Measurements from ENCODE around the gene PSMG3.

The PSMG3 gene

GRCh38 chr7:1553512-1554210 is 16.2 kb downstream of the PSMG3 start:
- no peaks in the 10 kb centered on the region for H3K79me2 ChIP-seq (ENCODE audit: control insufficient read depth, insufficient read depth, low read length)

GRCh38 chr7:1552200-1552599 is 17.6 kb downstream of the PSMG3 start:
- whole genome bisulfite sequencing (ENCODE audit: extremely low coverage, insufficient coverage, low lambda C conversion rate), result no CpG with 5 or more reads among the region's 7 CpGs
- Histone ChIP-seq H2BK120ac (ENCODE audit: low read depth, low read length) (no peak overlapping the region), H3K23ac (ENCODE audit: low read length) (no peak overlapping the region), H4K5ac (ENCODE audit: low read length) (no peak overlapping the region), H3K18ac (ENCODE audit: low read length) (no peak overlapping the region), H3K27ac (ENCODE audit: low read depth, low read length) (no peak overlapping the region), H3K56ac (ENCODE audit: low read length) (no peak overlapping the region), H3K36me3 (ENCODE audit: control insufficient read depth, insufficient read depth, low read length) (no peaks in the 10 kb centered on the region), H2BK5ac (ENCODE audit: low read length) (no peak overlapping the region), H3K79me1 (ENCODE audit: low read length) (no peaks in the 10 kb centered on the region), H3K4me1 (ENCODE audit: control insufficient read depth, low read depth, low read length) (peaks cover 5% of the 10 kb centered on the region), H3K4me2 (ENCODE audit: low read length) (no peak overlapping the region), H4K8ac (ENCODE audit: low read depth, low read length) (no peak overlapping the region), H3K4ac (ENCODE audit: low read depth, low read length) (no peak overlapping the region), H3K4me3 (ENCODE audit: low read length) (no peak overlapping the region), H3K9ac (ENCODE audit: low read length) (no peak overlapping the region), H3K79me2 (ENCODE audit: control insufficient read depth, insufficient read depth, low read length) (no peaks in the 10 kb centered on the region), H2AK5ac (ENCODE audit: low read length) (no peak overlapping the region), H2BK15ac (replicated peaks; ENCODE audit: low read depth) (no peak overlapping the region), H3K27me3 (ENCODE audit: insufficient read depth, low read length, poor library complexity) (no peaks in the 10 kb centered on the region)
- no peak for DNase-seq

More at GRCh38 chr7:1553512-1554210, 16.2 kb downstream of the PSMG3 start:
- Histone ChIP-seq H2AK5ac (ENCODE audit: low read length) (no peak overlapping the region), H4K5ac (ENCODE audit: low read length) (no peak overlapping the region), H3K79me1 (ENCODE audit: low read length) (no peaks in the 10 kb centered on the region), H3K4me1 (ENCODE audit: control insufficient read depth, low read depth, low read length) (peaks cover 5% of the 10 kb centered on the region), H3K9ac (ENCODE audit: low read length) (no peak overlapping the region), H3K4me2 (ENCODE audit: low read length) (no peak overlapping the region), H2BK120ac (ENCODE audit: low read depth, low read length) (no peak overlapping the region), H3K36me3 (ENCODE audit: control insufficient read depth, insufficient read depth, low read length) (no peaks in the 10 kb centered on the region), H3K23ac (ENCODE audit: low read length) (no peak overlapping the region), H3K4ac (ENCODE audit: low read depth, low read length) (no peak overlapping the region), H3K27me3 (ENCODE audit: insufficient read depth, low read length, poor library complexity) (no peaks in the 10 kb centered on the region), H4K8ac (ENCODE audit: low read depth, low read length) (no peak overlapping the region), H2BK5ac (ENCODE audit: low read length) (no peak overlapping the region), H3K27ac (ENCODE audit: low read depth, low read length) (no peak overlapping the region), H3K18ac (ENCODE audit: low read length) (no peak overlapping the region), H3K56ac (ENCODE audit: low read length) (no peak overlapping the region), H3K4me3 (ENCODE audit: low read length) (no peak overlapping the region), H2BK15ac (replicated peaks; ENCODE audit: low read depth) (no peak overlapping the region)
- WGBS (ENCODE audit: extremely low coverage, insufficient coverage, low lambda C conversion rate), result no CpG with 5 or more reads among the region's 28 CpGs
- DNase-seq, result no peak

GRCh38 chr7:1550846-1551155 is 19.0 kb downstream of the PSMG3 start:
- Histone ChIP-seq H2BK5ac (ENCODE audit: low read length) (no peak overlapping the region), H3K4me3 (ENCODE audit: low read length) (no peak overlapping the region), H3K4ac (ENCODE audit: low read depth, low read length) (no peak overlapping the region), H3K79me2 (ENCODE audit: control insufficient read depth, insufficient read depth, low read length) (no peaks in the 10 kb centered on the region), H3K4me2 (ENCODE audit: low read length) (no peak overlapping the region), H3K4me1 (ENCODE audit: control insufficient read depth, low read depth, low read length) (peaks cover 4% of the 10 kb centered on the region), H3K23ac (ENCODE audit: low read length) (no peak overlapping the region), H3K18ac (ENCODE audit: low read length) (no peak overlapping the region), H2BK15ac (replicated peaks; ENCODE audit: low read depth) (no peak overlapping the region), H2AK5ac (ENCODE audit: low read length) (no peak overlapping the region), H4K5ac (ENCODE audit: low read length) (no peak overlapping the region), H3K27me3 (ENCODE audit: insufficient read depth, low read length, poor library complexity) (no peaks in the 10 kb centered on the region), H3K27ac (ENCODE audit: low read depth, low read length) (no peak overlapping the region), H3K56ac (ENCODE audit: low read length) (no peak overlapping the region), H3K9ac (ENCODE audit: low read length) (no peak overlapping the region), H2BK120ac (ENCODE audit: low read depth, low read length) (no peak overlapping the region), H4K8ac (ENCODE audit: low read depth, low read length) (no peak overlapping the region), H3K79me1 (ENCODE audit: low read length) (no peaks in the 10 kb centered on the region), H3K36me3 (ENCODE audit: control insufficient read depth, insufficient read depth, low read length) (no peaks in the 10 kb centered on the region)
- no peak for DNase-seq
- WGBS (ENCODE audit: extremely low coverage, insufficient coverage, low lambda C conversion rate), result no CpG with 5 or more reads among the region's 17 CpGs

DNA sequence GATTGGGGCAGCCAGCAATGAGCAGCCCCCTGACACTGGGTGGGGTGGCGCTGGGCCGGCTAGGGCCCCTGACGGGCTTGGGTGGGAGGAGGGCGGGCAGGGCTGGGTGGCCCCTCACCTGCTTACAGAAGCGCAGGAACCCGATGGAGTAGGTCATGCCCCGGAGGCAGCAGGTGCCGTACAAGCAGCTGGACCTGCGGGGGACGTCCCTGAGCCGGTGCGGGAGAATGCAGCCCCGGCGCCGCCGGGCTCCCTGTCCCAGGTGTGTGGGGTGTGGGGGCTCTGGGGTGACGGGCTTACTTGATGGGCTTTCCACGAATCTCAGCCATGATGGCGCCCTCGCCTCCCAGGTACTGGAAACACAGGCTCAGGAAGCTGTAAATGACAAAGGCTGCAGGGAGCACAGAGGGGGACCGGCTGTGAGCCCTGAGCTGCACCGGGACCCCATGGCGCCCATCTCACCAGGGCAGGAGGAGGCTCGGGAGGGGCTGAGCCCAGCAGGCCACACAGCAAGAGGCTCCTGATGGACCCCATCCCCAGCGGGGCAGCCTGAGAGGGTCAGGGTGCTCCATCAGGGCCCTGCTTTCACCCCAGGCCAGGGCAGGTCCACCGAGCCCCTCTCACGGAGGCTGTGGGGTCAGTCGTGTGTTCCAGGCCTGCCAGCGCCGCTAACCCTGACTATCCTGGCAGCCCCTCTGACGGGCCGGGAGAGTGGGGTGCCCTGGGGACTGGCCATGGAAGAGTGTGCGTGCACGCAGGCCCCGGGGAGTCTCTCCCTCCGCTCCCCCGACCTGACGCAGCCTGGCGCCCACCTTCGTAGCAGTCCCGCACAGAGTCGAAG is 19.6 kb downstream of the PSMG3 start:
- no peak overlapping the region for H3K56ac ChIP-seq (ENCODE audit: low read length)
- H3K36me3 ChIP-seq (ENCODE audit: control insufficient read depth, insufficient read depth, low read length), result no peaks in the 10 kb centered on the region
- H2BK5ac ChIP-seq (ENCODE audit: low read length), result no peak overlapping the region
- no CpG with 5 or more reads among the region's 42 CpGs for WGBS (ENCODE audit: extremely low coverage, insufficient coverage, low lambda C conversion rate)
- no peak overlapping the region for H3K4me2 ChIP-seq (ENCODE audit: low read length)
- H3K27me3 ChIP-seq (ENCODE audit: insufficient read depth, low read length, poor library complexity), result no peaks in the 10 kb centered on the region
- no peak overlapping the region for H4K5ac ChIP-seq (ENCODE audit: low read length)
- no peak overlapping the region for H3K4ac ChIP-seq (ENCODE audit: low read depth, low read length)
- H4K8ac ChIP-seq (ENCODE audit: low read depth, low read length), result no peak overlapping the region
- H3K18ac ChIP-seq (ENCODE audit: low read length), result no peak overlapping the region
- no peak overlapping the region for H2AK5ac ChIP-seq (ENCODE audit: low read length)
- H3K4me3 ChIP-seq (ENCODE audit: low read length), result no peak overlapping the region
- no peak for DNase-seq
- no peak overlapping the region for H2BK15ac ChIP-seq (replicated peaks; ENCODE audit: low read depth)
- H3K79me1 ChIP-seq (ENCODE audit: low read length), result no peaks in the 10 kb centered on the region
- no peaks in the 10 kb centered on the region for H3K79me2 ChIP-seq (ENCODE audit: control insufficient read depth, insufficient read depth, low read length)
- H3K23ac ChIP-seq (ENCODE audit: low read length), result no peak overlapping the region
- peaks cover 2% of the 10 kb centered on the region for H3K4me1 ChIP-seq (ENCODE audit: control insufficient read depth, low read depth, low read length)
- no peak overlapping the region for H3K9ac ChIP-seq (ENCODE audit: low read length)
- H3K27ac ChIP-seq (ENCODE audit: low read depth, low read length), result no peak overlapping the region
- no peak overlapping the region for H2BK120ac ChIP-seq (ENCODE audit: low read depth, low read length)

- H2BK120ac ChIP-seq (ENCODE audit: low read depth, low read length), result no peak overlapping the region
These were observed 20.4 kb downstream of the PSMG3 start for GRCh38 chr7:1549357-1550004.

More at GRCh38 chr7:1549357-1550004, 20.4 kb downstream of the PSMG3 start:
- no peak overlapping the region for H3K23ac ChIP-seq (ENCODE audit: low read length)
- no peak overlapping the region for H3K27ac ChIP-seq (ENCODE audit: low read depth, low read length)
- no peak overlapping the region for H2BK5ac ChIP-seq (ENCODE audit: low read length)
- H2AK5ac ChIP-seq (ENCODE audit: low read length), result no peak overlapping the region
- H2BK15ac ChIP-seq (replicated peaks; ENCODE audit: low read depth), result no peak overlapping the region
- no peak overlapping the region for H3K4me2 ChIP-seq (ENCODE audit: low read length)
- no peaks in the 10 kb centered on the region for H3K79me1 ChIP-seq (ENCODE audit: low read length)
- H3K79me2 ChIP-seq (ENCODE audit: control insufficient read depth, insufficient read depth, low read length), result no peaks in the 10 kb centered on the region
- H3K36me3 ChIP-seq (ENCODE audit: control insufficient read depth, insufficient read depth, low read length), result no peaks in the 10 kb centered on the region
- H3K4ac ChIP-seq (ENCODE audit: low read depth, low read length), result no peak overlapping the region
- H3K4me3 ChIP-seq (ENCODE audit: low read length), result no peak overlapping the region
- H4K5ac ChIP-seq (ENCODE audit: low read length), result no peak overlapping the region
- no peak overlapping the region for H3K56ac ChIP-seq (ENCODE audit: low read length)
- no CpG with 5 or more reads among the region's 27 CpGs for WGBS (ENCODE audit: extremely low coverage, insufficient coverage, low lambda C conversion rate)
- no peak overlapping the region for H3K18ac ChIP-seq (ENCODE audit: low read length)
- H3K27me3 ChIP-seq (ENCODE audit: insufficient read depth, low read length, poor library complexity), result no peaks in the 10 kb centered on the region
- H3K4me1 ChIP-seq (ENCODE audit: control insufficient read depth, low read depth, low read length), result no peaks in the 10 kb centered on the region
- no peak for DNase-seq
- no peak overlapping the region for H3K9ac ChIP-seq (ENCODE audit: low read length)
- no peak overlapping the region for H4K8ac ChIP-seq (ENCODE audit: low read depth, low read length)

Measured in mesendoderm (in vitro differentiated cells).